Lower lobe of right lung (tissue), 2 donors: ENCODE results near the gene NISCH. TPM values are rescaled to one million over a fixed set of nuclear protein-coding genes. Genes with fewer than 3 reads are reported as not detected.
A peak's percentile ranks its signal among the peaks of the same experiment; 100 is the strongest.

ENCODE experiments used
- ATAC-seq, 2 donors: fragments of 200-7000 bp; cut with Tn5 transposase; one replicate each; pipeline ENCODE4 v1.9.1; 2020 to 2022; ENCODE audit warnings: mild to moderate bottlenecking in 2 of 2, moderate library complexity in 2 of 2
- DNase-seq: peaks from one replicate; pipeline ENCODE4 v3.0.0-alpha.2; 2020
- H3K27ac ChIP-seq: fragments of 200-600 bp; one replicate; pipeline ENCODE4 v1.8.0; 2022
- H3K27me3 ChIP-seq: fragments of 200-600 bp; one replicate; pipeline ENCODE4 v1.8.0; 2022; ENCODE audit warnings: low read depth
- H3K36me3 ChIP-seq: fragments of 200-600 bp; one replicate; pipeline ENCODE4 v1.8.0; 2022; ENCODE audit warnings: mild to moderate bottlenecking
- H3K4me1 ChIP-seq: fragments of 200-600 bp; one replicate; pipeline ENCODE4 v1.8.0; 2022
- H3K4me3 ChIP-seq: fragments of 200-600 bp; one replicate; pipeline ENCODE4 v1.8.0; 2022; ENCODE audit warnings: mild to moderate bottlenecking
- H3K9me3 ChIP-seq: fragments of 200-600 bp; one replicate; pipeline ENCODE4 v1.8.0; 2022
- CTCF ChIP-seq: fragments of 200-600 bp; IDR thresholded peaks from one replicate; pipeline ENCODE4 v1.8.0; 2022; ENCODE audit warnings: antibody characterized with exemption, mild to moderate bottlenecking
- intact Hi-C: fragments of 100-400 bp; cut with DNase I; formaldehyde crosslinking; loops from one replicate; pipeline ENCODE4 v1.11.0; 2022
- total RNA-seq: library from RNA; stranded (reverse); fragmentation: NEBNext Ultra II Directional; extraction: Animal tissue kit (Norgen Biotek cat#: 25700); gene quantifications from one replicate; pipeline ENCODE4 v1.2.1, GENCODE V29; 2021
- donor health status: DM: no; HTN: yes; CAD: no; lungs with severe emphysema.

The NISCH gene
- total RNA-seq, 1 donor from 2014 or later, result 90.2 TPM

DNA sequence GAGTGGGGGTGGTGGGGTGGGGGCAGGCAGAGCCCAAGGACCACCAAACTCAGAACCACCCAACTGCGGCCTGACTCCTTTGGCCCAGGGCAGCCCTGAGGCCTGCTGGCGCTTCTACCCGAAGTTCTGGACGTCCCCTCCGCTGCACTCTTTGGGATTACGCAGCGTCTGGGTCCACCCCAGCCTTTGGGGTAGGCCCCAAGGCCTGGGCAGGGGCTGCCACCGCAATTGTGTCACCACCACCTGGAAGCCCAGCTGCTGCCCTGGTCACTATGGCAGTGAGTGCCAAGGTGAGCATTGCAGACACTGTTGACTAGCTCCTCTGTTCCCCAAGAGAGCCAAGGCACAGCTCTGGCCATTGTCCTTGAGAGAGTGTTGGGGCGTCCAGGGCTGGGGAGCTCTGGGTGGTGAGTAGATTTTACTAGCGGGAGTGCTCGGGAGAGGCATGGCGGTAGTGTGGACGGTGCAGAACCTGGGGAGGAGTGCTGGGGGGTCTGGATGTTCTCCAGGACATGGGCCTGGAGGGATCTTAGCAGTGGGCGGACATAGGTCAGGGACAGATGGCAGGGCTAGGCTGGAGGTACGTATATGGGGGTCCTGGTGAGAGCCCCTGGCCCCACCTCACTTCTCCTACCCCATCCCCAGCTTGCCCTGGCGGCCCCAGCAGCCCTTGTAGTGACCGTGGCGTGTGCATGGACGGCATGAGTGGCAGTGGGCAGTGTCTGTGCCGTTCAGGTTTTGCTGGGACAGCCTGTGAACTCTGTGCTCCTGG, 65.5 kb downstream of the NISCH start:
- ATAC-seq, result no peak
- intact Hi-C loops, result no loop called here

GRCh38 chr3:52521488-52521824, 66.1 kb downstream of the NISCH start:
- no peak overlapping the region for H3K27ac ChIP-seq
- H3K9me3 ChIP-seq, result no peaks in the 10 kb centered on the region
- H3K4me1 ChIP-seq, result peaks cover 23% of the 10 kb centered on the region
- intact Hi-C loops, result no loop called here
- ATAC-seq (no peak), DNase-seq (peak; percentile 41)
- no peak for TF ChIP-seq CTCF
- H3K36me3 ChIP-seq, result peaks cover 56% of the 10 kb centered on the region
- H3K27me3 ChIP-seq, result no peaks in the 10 kb centered on the region
- no peak overlapping the region for H3K4me3 ChIP-seq

More for the DNA sequence above, 65.5 kb downstream of the NISCH start:
- H3K4me3 ChIP-seq, result no peak overlapping the region
- H3K36me3 ChIP-seq, result peaks cover 56% of the 10 kb centered on the region
- no peaks in the 10 kb centered on the region for H3K27me3 ChIP-seq
- H3K9me3 ChIP-seq, result no peaks in the 10 kb centered on the region
- peak; percentile 36 for DNase-seq
- no peak for TF ChIP-seq CTCF
- H3K27ac ChIP-seq, result no peak overlapping the region
- peaks cover 17% of the 10 kb centered on the region for H3K4me1 ChIP-seq

DNA sequence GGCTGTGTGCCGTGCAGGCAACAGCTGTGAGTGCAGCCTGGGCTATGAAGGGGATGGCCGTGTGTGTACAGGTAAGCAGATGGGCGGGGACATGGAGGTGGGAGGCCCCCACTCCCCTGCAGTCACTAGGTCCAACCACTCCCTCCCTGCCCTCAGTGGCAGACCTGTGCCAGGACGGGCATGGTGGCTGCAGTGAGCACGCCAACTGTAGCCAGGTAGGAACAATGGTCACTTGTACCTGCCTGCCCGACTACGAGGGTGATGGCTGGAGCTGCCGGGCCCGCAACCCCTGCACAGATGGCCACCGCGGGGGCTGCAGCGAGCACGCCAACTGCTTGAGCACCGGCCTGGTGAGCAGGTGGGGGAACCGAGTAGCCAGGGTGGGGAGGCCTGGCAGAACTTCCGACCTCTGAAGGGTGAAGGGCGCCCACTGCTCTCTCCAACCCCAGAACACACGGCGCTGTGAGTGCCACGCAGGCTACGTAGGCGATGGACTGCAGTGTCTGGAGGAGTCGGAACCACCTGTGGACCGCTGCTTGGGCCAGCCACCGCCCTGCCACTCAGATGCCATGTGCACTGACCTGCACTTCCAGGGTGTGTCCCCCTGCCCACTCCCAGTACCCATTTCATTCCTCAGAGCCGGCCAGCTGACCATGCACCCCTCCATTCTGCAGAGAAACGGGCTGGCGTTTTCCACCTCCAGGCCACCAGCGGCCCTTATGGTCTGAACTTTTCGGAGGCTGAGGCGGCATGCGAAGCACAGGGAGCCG, 66.7 kb downstream of the NISCH start:
- intact Hi-C loops, result no loop called here
- no peak overlapping the region for H3K4me3 ChIP-seq
- no peak overlapping the region for H3K27ac ChIP-seq
- DNase-seq (peak; percentile 42), ATAC-seq (no peak)
- TF ChIP-seq CTCF, result no peak
- H3K4me1 ChIP-seq, result peaks cover 29% of the 10 kb centered on the region
- peaks cover 56% of the 10 kb centered on the region for H3K36me3 ChIP-seq
- H3K9me3 ChIP-seq, result no peaks in the 10 kb centered on the region
- H3K27me3 ChIP-seq, result no peaks in the 10 kb centered on the region

- intact Hi-C loops, result no loop called here
- Histone ChIP-seq H3K9me3 (no peaks in the 10 kb centered on the region), H3K36me3 (peaks cover 58% of the 10 kb centered on the region), H3K27ac (no peak overlapping the region), H3K4me3 (no peak overlapping the region), H3K27me3 (no peaks in the 10 kb centered on the region), H3K4me1 (peaks cover 34% of the 10 kb centered on the region)
- DNase-seq, result peak; percentile 37
- ATAC-seq, result no peak
- TF ChIP-seq CTCF, result no peak
Observed at GRCh38 chr3:52522651-52523251, 67.3 kb downstream of the NISCH start.

- H3K9me3 ChIP-seq, result no peaks in the 10 kb centered on the region
- no peak for ATAC-seq
- no peak for TF ChIP-seq CTCF
- peaks cover 66% of the 10 kb centered on the region for H3K36me3 ChIP-seq
- intact Hi-C loops, result no loop called here
- no peaks in the 10 kb centered on the region for H3K27me3 ChIP-seq
- DNase-seq, result peak; percentile 45
- no peak overlapping the region for H3K4me3 ChIP-seq
- H3K27ac ChIP-seq, result no peak overlapping the region
- peaks cover 34% of the 10 kb centered on the region for H3K4me1 ChIP-seq
Observed at GRCh38 chr3:52523386-52524257, 68.2 kb downstream of the NISCH start.
